Activated T-cell treated with anti-CD3 and anti-CD28 coated beads for 1 hour (primary cell): ENCODE results near the gene MED27.

ENCODE experiments used
- DNase-seq: peaks from one replicate; pipeline ENCODE4 v3.0.0-alpha.2; 2020; ENCODE audit warnings: low read depth

The MED27 gene

DNA sequence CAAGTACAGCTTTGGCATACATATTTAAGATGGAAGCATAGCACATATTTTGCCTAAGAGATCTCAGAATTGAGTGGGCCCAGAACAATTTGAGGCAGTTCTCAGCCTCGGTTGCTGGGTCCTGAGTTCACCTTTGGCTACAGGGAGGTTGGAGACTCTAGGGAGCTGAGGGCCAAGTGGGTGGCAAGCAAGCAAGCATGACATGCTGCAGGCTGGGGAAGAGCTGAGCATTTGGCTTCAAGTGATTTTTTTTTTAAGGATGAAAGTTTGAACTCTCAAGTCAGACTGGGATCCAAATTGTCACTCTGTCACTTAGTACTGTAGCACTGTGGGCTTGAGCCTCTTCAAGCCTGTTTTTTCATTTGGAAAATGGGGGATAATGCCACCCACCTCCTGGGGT is 160.5 kb downstream of the MED27 start:
- no peak for DNase-seq

DNA sequence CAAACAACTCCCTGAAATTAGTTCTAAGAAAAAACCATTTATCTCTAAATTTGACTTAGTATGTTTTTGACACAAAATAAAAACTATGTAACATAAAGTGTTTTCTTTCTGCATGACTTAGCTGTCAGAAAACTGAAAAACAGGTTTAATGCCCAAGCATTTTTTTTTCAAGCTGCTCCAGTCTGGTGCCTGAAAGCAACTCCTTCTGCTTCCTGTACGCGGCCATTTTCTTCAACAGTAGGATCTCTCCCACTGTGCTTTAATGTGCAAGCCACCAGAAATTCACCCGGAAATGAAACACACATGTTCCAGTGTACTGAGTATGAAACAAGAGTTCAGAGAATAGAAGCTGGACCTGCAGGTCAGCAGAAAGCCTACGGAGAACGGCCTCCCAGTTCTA is 161.2 kb downstream of the MED27 start:
- no peak for DNase-seq

DNA sequence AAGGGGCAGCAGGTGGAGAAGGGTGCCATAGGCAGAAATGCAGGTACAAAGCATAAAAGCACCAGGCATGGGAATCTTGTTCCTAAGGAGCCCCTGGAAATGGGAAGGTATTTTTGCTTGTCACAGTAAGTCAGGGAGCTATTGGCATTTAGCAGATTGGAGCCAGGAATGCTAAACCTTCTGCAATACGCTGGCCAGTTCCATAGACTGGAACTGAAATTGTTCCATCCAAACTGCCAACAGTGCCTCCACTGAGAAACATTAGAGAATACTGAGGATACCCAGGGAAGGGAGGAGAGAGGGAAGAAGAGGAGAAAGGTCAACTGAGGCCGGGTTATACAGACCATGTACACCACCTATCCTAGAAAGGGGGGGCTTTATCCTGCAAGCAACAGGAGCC is 162.7 kb downstream of the MED27 start:
- DNase-seq: no peak

DNA sequence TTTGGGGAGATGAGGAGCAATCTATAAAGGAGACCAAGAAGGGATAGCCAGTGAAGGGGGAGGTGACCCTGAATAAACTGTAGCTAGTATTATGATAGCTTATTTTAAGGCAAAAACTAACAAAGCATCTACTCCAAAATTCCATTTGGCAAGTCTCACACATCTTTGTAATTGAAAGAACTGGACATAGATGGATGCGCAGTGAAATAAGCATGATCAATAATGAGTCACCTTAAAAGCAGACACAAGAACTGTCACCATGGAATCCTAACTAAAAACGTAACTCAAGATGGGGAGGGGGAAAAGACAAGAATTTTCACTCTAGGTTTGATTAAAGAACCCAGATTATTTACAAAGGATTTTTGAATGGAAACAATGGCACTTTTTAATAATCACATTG is 164.5 kb downstream of the MED27 start:
- no peak for DNase-seq

DNA sequence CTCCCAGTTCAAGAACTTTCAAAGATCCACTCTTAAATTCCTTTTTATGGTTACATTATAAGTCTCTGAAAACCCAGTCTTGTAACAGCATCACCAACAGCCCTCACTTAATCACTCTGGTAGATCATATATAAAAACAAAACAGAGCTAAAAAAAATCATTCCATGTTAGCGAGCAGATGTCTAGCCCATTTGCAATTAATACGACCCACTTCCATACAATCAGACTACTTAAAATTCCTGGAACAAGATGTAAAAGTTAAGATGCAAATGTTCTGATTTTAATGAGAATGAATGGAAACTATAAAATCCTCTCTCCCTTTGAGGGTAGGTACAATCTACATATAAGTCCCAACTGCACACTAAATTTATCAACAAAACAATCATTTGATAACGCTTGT is 167.0 kb downstream of the MED27 start:
- no peak for DNase-seq

DNA sequence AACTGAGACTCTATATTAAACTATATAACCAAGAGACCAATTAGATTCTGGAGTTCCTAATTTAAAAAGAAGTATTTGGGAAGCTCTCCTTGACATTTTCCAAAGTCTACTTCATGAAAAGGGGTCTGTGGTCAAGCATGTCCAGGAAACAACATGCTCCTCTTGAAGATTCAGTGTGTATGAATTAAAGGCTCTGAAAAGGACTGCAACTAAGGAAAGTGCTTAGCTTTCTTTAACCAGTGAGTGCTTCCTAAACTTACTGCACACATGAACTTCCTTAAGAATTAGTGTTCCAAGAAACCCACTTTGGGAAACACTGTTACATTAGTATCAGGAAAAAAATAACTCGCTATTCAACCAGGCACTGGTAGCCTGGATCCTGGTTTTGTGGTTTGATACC is 167.6 kb downstream of the MED27 start:
- no peak for DNase-seq

DNA sequence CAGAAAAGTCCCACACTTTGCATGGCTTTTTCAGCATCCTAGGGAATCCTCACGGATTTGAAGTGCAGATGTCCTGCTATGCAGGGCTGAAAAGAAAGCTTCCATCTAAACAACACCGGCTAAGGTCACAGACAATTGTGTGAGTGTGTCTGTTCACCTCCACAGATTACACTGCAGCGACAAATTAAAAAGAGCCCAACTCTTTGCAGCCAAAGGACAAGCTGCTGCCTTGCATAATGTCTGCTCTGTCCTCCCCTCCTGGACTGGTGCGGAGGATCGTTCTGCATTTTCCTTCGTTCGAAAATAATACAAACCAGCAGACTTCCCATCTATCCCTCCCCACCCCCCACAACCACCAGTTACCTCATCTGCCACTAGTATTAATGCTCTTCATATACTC is 169.1 kb downstream of the MED27 start:
- no peak for DNase-seq

DNA sequence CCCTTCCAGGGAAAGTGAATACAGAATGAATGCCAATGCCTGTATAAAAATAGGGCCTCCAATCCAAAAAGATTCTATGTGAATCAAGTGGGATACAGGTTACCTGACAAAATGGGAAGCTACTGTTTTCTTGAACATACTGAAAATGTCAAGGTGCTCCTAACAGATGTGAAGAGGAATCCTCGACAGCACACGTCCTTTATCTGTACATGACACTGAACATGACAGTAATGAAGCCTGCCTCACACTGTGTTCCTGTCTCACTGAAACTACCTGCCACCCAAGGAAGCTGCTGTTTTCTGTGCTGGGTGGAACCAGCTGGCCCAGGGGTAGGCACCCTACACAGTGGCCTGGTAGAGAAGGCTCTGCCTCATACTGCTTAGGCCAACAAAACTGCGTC is 174.5 kb downstream of the MED27 start:
- DNase-seq: no peak

DNA sequence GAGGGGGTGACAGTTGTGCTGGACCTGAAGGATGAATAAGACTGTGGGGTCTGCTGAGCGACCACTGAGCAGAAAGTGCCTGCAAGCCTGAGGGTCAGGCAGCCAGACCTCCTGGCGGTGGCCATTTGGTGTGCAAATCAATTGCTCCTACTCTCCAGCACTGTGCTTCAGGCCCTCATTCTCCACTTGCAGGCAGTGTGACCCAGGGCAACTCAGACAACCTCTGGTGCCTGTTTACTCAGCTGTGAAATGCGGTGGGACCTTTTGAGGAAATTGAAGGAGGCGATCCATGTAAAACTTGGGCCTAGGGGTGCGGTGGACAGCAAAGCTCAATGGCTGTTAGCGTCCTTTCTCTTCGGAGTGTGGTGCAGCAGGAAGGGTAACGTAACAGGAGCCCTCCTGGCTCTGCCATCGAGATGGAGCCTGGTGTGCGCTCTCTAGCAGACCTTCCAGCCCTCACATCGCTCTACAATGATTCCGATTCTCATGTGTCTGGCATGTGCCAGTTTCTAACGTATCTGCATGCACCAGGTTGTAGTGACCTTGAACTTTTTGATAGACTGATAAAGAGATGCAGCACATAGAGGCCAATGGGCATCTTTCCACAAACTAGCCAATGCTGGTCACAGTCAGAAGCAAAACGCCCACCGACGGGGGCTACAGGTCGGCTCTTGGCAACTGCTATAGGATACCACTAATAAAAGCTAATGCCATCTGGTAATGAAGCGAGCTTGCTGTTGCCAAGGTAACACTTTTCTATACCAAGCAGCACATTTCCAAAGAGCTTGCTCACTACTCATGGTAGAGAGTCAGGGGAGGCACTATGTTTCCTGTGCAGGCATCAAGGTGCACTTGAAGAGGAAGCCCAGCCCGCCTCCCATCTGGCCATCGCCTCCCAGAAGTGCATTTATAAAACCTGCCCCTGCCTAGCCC is 180.1 kb downstream of the MED27 start:
- DNase-seq: no peak

DNA sequence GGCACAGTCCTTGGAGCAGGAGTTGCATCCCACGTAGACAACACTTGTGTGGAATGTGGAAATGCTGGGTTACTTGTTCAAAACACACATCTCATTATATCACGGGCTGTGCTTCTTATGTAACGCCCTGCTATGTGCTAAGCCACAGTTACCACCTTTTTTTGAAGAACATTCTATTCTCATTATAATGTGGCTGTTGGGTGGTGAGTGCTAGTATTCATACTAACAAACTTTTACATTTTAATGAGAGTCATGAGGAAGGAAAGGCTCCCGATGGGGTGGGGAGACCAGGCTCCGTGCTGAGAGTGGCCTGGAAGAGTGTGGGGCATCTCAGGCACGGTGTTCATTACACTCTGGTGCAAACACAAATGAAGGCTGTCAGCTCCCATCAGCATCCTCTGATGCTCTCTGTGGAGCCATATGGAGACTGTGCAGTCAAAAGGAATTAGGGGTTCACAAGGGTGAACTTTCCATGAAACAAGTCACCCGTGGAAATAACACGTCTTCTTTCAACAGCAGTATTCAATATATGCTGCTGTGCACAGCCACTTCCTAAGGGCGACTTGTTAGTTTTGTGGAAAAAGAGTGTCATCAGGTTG is 186.7 kb downstream of the MED27 start:
- no peak for DNase-seq

DNA sequence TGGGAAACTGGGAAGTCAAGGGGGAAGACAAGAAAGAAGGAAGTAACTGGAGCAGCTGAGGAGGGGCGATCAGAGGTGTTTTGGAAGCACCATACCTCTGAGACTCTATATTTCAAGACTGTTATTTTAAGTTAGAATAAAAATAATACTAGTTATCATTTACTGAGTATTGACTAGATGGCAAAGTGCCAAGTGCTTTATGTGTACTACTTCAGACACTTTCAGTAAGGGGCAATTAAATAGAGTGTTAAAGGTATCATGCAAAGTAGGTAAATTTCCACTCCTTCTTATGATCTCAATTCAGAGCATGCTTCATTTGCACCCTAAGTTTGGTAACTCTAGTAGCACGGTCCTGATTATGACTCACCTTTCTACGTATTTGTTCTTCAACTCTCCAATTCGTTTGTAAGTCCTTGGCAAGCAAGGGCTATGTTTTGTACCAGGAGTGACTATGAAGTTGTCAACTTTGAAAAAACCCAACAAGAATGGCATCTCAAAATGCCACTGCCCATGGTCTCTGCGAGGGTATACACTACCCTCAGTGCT is 187.4 kb downstream of the MED27 start:
- no peak for DNase-seq

DNA sequence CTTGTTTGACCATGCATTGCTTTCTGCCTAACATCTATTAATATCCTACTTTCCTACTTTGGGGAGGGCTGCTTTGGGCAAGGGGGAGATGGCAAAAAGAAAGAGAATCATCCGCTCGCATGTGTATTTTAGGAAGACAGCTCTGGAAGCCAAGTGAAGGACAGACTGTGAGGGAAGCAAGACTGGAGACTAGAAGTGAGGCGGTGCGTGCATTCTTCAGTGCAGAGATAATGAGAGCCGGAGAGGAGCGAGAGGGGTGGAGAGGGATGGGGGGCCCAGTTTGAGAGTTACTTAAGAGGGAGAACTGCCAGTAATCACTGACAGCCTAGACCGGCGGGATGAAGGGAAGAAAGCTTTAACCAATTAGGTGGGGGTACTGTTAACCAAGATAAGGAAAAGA is 188.1 kb downstream of the MED27 start:
- no peak for DNase-seq

DNA sequence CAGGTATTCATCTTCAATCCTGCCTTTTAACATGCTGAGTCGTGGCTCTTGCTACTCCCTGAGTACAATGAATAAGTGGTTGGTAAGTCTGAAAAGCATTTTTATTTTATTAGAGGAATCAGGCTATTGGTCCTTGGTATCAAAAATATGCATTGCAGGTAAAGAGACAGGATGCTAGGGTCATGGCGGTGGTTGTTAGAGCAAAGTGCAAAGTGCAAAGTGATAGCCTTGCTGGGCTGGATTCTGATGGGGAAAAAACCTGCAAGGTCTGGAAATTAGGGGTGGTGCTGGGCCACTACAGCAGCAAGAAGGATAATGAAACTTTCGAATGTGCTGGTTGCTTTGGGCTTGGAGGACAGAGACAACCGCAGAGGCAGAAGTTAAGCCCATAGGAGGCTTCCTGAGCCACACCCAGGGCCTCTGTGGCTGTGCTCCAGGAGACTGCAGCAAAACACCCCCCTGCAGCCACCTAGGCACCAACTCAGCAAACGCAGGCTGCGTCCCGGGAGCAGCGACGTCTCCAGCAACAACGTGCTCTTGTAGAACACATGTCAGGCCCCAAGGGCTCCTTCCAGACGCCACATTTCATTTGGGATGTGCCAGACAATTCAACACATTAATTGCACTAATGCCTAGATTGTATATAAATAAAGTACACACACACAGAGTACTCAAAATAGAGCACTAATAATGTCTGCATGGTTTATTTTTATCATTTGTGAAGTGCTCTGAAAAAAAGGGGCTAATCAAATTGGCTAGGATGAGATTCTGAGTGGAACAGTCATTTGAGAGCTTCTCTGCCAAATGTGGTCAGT is 190.0 kb downstream of the MED27 start:
- DNase-seq: no peak

DNA sequence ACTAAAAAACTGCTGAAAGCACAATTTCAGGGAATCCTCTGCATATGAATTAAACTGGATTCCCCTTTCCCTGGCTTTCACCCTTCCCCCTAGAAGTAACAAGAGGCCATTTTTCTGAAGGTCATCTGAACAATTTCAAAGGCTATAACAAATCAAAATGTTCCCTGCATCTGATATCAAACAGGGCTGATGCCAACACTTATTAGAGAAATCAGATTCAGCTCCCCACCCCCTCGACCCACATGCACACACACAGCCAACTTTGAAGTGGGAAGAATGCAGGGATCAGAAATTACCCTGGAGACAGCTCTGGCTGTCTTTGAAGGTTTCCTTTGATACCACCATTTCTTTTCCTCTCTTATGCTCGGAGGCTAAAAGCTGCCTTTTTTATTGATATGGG is 190.7 kb downstream of the MED27 start:
- no peak for DNase-seq

DNA sequence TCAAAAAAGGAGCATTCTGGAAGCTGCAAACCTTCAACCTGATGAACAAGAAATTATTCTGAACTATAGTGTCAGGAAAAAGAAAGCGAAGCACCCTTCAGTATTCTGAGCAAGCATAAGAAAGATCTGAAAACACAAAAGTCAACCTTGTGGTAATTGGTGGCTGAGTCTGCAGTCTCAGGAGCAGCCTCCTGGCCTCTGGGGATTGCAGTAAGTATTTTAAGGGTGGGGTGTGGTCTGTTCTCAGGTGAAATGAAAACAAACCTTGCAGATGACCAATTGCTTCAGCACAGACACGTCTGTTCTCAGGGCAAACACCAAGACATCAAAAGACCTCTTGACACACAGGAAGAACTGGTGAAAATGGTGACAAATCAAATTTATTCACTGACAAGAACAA is 192.0 kb downstream of the MED27 start:
- DNase-seq: no peak

DNA sequence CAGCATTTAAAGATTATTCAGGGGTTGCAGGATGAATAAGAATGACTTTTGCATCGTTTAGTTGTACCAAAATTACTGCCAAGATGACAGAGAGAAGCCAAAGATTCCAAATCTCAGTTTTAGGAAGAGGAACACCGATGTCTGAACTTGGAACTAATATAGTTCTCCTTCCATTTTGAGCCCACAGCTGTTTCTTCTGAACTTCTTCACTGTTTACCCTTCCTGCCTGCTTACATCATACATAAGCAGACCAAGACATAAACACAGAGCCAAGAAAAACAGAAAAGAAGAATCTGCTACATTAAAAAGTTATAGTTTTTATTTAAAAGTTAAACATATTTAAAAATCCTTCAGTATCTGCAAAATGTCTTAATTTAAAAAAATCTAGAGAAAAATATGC is 192.8 kb downstream of the MED27 start:
- DNase-seq: no peak

DNA sequence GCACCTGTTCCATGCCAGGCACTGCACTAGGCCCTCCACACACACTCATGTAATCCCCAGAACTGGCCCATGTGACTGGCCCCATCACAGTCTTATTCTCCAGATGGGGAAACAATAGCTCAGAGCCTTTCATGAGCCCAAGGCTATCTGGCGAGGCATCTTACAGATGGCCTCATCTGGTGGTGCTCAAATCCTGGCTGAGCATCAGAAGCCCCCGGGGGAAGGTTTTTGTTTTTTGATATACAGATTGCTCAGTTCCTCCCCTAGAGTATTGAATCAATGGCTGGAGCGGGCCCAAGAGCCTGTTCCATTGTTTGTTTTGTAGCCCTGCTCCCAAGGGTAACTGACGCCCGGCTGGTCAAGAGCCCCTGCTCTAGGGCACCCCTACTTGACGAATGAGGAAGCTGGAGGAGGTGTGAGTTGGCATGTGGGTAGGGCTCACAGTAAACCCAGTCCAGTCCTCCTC is 194.5 kb downstream of the MED27 start:
- DNase-seq: no peak

DNA sequence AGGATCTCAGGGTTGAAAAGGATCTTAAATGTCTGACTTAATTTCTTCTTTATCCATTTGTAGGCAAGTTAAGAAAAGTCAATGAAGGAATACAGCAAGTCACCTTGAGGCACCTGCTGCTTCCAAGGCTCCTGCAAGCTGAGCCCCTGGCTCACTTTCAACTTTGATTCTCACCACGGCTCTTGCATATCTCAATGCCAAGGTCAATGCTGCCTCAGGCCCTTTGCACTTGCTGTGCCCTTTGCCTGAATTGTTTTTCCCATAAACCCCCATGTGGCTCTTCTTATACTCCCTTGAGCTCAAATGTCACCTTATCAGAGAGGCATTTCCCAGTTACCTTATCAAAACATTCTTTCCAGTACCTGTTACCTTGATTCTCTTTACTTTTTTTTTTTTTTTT is 195.4 kb downstream of the MED27 start:
- no peak for DNase-seq

DNA sequence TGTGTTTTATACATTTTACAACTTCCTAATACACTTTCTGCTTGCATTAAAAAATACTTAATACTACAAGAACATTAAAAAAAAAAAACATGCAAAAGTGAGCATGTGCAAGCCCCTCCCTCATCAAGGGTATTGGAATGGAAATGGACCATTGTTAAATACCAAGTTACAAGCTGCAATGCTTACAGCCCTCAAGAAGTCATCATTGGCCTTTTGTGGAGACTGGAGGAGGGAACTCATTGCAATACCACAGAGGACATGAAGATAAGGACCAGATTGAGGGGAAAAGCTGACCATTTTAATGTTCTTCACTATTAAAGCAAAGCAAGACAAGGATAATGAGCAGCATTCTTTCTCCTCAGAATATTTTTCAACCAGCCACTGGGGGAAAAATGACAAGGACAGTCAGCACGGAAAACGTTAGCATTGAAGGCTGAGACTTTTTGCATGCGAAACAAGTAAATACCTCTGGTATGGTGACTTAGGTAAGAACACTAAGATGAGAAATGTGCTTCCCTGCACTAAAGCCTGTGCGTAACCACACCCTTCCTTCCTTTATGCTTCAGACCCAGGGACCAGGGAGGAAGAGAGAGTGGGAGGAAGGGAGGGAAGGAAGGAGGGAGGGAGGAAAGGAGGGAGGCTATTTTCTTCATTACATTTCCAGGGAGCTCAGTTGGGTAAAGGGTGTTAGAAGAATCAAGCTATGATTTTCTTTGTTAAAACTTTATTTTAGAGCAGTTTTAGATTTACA is 198.7 kb downstream of the MED27 start:
- no peak for DNase-seq

DNA sequence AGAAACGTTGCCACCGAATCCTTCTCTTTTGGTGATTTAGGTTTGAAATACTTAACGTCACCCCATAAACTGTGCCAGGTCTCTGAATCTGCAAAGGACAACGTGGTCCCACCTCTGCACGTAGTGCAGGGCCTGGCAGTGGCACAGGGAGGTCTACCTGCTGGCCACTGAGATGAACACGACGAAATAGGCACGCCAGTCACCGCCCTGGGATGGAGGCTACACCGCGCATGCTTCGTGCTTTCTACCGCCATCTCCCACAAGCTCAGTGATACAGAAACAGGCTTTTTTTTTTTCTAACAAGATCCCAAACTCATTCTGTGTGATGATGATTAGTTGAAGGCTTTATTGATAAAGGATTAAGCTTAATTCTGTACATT is 199.8 kb downstream of the MED27 start:
- DNase-seq: no peak

DNA sequence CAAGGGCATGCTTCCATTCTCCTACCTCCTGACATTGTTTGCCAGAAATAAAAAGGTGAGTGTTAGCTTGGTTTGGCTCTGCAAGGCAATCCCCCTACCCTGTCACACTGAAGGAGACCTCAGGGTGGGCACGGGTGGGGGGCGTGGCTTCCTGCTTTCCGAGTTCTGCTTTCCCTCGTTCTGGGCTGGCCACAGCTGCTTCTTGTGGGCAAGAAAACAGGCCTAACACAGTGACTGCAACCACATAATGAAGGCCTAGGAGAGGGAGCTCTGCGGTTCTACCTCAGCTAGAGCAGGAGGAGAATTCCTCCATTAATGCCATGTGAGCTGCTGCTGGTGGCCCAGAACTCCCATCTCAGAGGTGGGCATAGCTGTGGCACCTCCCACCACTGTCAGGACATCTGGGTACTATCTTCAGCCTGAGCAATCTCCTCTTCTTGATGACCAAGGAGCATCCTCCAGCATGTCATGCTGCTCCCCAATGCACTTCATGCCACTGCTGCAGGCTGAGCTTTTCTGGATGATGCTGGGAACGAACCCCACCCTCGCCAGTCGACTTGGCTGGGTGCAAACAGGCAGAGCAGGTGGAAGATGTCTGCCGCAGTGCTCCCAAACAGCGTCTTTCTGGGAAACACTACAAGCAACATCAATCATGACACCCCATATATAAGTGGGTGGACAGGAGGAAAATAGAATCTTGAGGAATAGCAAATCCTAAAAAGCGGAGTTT is 200.3 kb downstream of the MED27 start:
- no peak for DNase-seq
